Jurkat, Clone E6-1 (cell line): ENCODE results near the gene CSF1.

ENCODE experiments used
- DNase-seq: peaks from one replicate; pipeline ENCODE4 v3.0.0-alpha.2; 2011; ENCODE audit warnings: low read depth, low spot score
- H3K4me3 ChIP-seq: 2 replicates; pipeline ENCODE4 v1.5.1; 2011; ENCODE audit warnings: mild to moderate bottlenecking, low read length, control low read depth, moderate library complexity

The CSF1 gene

GRCh38 chr1:109959974-109960744 is 49.5 kb downstream of the CSF1 start:
- DNase-seq: no peak
- H3K4me3 ChIP-seq: no peak overlapping the region

- H3K4me3 ChIP-seq: no peak overlapping the region
Observed at GRCh38 chr1:109960745-109961094, 50.1 kb downstream of the CSF1 start.

DNA sequence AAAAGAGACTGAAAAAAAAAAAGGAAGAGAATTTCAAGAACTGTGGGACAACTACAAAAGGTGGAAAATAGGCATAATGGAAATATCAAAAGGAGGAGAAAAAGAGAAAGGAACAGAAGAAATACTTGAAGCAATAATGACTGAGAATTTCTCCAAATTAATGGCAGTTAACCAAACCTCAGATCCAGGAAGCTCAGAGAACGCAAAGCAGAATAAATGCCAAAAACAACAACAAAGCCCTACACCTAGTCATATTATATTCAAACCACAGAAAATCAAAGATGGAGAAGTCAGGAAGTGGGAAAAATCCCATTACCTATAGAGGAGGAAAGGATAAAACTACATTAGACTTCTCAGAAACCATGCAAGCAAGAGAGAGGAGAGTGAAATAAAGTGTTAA is 53.2 kb downstream of the CSF1 start:
- DNase-seq: no peak
- H3K4me3 ChIP-seq: no peak overlapping the region

More at GRCh38 chr1:109960745-109961094, 50.1 kb downstream of the CSF1 start:
- DNase-seq: no peak

DNA sequence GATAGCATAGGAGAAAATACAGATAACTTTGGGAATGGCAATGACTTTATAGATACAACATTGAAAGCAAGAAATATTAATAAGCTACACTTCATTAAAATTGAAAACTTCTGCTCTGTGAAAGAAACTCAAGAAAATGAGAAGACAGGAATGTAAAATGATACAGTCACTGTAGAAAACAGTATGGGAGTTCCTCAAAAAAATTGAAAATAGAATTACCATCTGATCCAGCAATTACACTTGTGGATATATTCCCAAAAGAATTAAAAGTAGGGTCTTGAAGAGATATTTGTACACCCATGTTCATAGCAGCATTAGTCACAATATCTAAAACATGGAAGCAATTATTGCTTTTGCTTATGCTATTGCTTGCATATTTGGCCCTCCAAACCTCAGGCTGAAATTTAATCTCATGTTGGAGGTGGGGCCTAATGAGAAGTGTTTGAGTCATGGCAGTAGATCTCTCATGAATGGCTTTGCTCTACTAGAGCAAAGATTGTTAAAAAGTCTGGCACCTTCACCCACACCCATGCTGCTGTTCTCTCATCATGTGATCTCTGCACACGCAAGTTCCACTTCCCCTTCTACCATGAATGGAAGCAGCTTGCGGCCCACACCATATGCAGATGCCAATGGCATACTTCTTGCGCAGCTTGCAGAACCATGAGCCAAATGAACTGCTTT is 58.6 kb downstream of the CSF1 start:
- H3K4me3 ChIP-seq: no peak overlapping the region
- DNase-seq: no peak

GRCh38 chr1:109969907-109970306 is 59.3 kb downstream of the CSF1 start:
- no peak for DNase-seq
- H3K4me3 ChIP-seq: no peak overlapping the region

DNA sequence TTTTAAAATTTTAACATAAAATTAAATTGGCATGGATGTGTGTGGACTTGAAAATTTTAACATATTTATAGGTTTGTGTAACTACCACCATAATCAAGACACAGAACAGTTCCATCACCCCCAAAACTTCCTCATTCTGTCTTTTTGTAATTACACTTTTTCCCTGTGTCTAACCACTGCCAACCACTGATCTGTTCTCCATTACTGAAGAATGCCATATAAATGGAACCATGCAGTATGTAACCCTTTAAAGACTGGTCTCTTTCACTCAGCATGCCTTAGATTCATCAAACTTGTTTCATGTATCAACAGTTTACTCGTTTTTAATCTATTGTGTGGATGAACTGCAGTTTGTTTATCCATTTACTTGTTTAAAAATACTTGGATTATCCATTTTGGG is 60.9 kb downstream of the CSF1 start:
- DNase-seq: no peak
- H3K4me3 ChIP-seq: no peak overlapping the region

GRCh38 chr1:109974191-109974590 is 63.5 kb downstream of the CSF1 start:
- no peak for DNase-seq
- H3K4me3 ChIP-seq: no peak overlapping the region

DNA sequence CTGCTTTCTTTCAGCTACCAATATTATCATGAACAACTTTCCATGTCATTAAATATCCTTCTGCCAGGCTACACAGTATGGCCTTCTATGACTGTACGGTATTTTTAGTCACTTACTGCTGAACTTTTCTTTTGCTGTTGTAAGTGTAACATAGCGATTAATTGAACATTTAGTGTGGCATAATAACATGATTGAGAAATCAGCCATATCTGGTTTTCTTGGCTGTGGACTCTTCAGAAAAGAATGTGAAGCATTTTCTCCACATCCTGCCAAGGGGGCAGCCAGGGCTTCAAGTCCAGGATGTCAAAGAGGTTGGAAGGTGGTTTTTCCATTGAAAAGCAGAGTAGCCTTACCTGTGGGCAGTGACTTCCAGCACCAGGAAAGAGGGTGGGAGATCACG is 65.1 kb downstream of the CSF1 start:
- no peak for DNase-seq

GRCh38 chr1:109976762-109977161 is 66.1 kb downstream of the CSF1 start:
- no peak overlapping the region for H3K4me3 ChIP-seq
- no peak for DNase-seq

More for the DNA sequence above, 65.1 kb downstream of the CSF1 start:
- H3K4me3 ChIP-seq: no peak overlapping the region

GRCh38 chr1:109977225-109977624 is 66.6 kb downstream of the CSF1 start:
- H3K4me3 ChIP-seq: no peak overlapping the region
- no peak for DNase-seq

DNA sequence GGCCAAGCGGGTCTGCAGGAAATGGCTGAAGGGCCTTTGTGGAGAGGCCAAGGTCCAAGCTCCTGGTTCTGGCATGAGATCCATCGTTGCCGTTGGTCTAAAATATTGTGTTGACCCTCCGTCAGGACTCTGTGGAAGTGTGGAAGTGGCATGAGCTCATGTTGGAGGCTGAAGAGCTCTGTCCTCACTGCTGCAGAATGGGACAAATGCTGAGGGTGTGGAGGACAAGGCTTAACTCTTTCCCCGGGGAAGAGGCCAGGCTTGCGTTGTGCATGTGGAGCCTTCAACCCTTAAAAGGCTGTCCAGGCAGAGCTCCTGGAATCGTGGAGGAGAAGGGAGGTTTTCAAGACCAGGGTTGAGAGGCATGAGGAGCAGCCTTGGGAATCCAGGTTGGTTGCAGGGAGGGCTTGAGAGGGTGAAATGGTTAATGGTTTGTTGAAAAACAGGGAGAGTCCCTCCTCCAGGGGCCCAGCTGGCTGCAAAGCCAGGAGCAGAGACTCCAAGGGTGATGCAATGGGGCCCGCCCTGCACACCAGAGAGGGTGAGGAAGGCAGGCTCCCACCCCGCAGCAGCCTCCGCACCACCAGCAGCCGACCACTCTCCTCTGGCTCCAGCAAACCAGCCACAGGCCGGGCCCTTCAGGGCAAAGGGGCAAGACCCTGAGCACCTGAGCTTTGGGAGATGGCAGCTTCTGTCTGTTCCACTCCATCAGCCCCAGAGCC is 67.2 kb downstream of the CSF1 start:
- no peak for DNase-seq
- H3K4me3 ChIP-seq: no peak overlapping the region

DNA sequence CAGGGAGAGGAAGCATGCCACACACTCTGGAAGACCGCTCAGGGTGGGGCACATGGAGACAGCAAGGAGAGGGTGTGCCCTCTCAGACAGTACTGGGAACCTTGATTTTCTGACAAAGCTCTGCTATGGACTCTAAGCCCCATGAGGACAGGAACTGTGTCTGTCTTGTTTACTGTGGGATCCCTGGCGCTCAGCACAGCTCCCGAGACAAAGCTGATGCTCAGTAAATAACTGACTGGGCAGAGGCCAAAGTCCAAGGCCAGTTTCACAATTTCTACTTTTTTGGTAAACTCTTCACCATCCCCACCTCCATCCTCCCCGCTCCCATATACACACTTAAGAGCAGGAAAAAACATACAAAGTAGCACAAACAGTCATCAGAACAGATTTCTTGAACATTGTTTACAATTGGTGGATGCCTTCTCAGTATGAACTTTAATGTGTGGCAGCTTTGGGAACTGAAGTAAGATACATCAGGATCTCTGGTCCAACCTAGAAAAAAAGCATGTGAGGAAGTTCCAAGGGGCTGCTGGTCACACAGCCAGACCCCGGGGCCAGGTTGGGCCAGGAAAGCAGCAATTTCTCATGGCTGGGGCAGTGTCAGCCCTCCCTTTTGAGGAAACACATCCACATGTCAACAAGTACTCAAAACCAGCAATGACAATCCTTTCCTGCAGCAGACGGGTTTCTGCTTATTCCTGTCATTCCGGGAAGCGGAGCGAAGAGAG is 68.3 kb downstream of the CSF1 start:
- no peak overlapping the region for H3K4me3 ChIP-seq
- no peak for DNase-seq

GRCh38 chr1:109979489-109980091 is 68.9 kb downstream of the CSF1 start:
- no peak for DNase-seq
- H3K4me3 ChIP-seq: no peak overlapping the region
